Kidney (tissue), 14 donors: ENCODE results near the gene USP5. TPM values are rescaled to one million over a fixed set of nuclear protein-coding genes. Genes with fewer than 3 reads are reported as not detected.
"Not testable (repeated sequence)": the region's sequence is repeated elsewhere in the genome, so short reads cannot be mapped to it uniquely, and the experiment has no call there.

Experiments used
- DNase-seq, 5 donors: peaks; one replicate each; pipeline ENCODE4 v3.0.0-alpha.2; 2013 to 2020
- FAIRE-seq: peaks from 2 replicates; lab custom pipeline; 2012; peaks lifted over from hg19 to GRCh38; lab: Jason Lieb, UNC
- H3K27ac ChIP-seq, 2 donors: one replicate each; pipeline ENCODE4 v1.7.0; 2013; ENCODE audit warnings: low read depth in 2 of 2, low read length in 2 of 2, inconsistent platforms in 1 of 2
- H3K27me3 ChIP-seq: one replicate; pipeline ENCODE4 v1.7.1; 2013; ENCODE audit warnings: low read length, inconsistent platforms; ENCODE audit not compliant: control insufficient read depth, insufficient read depth
- H3K36me3 ChIP-seq, 3 donors: one replicate each; pipeline versions ENCODE4 v1.7.0 to v1.7.1; 2013; ENCODE audit warnings: low read length in 3 of 3, control low read depth in 1 of 3, inconsistent platforms in 1 of 3; ENCODE audit not compliant: insufficient read depth in 3 of 3, control insufficient read depth in 2 of 3
- H3K4me1 ChIP-seq, 3 donors: one replicate each; pipeline versions ENCODE4 v1.7.0 to v1.7.1; 2013; ENCODE audit warnings: low read length in 3 of 3, inconsistent platforms in 1 of 3, low read depth in 1 of 3; ENCODE audit not compliant: control insufficient read depth in 2 of 3, insufficient read depth in 2 of 3
- H3K4me3 ChIP-seq, 3 donors: one replicate each; pipeline versions ENCODE4 v1.7.0 to v1.8.1; 2013; ENCODE audit warnings: low read length in 3 of 3, control low read depth in 1 of 3, inconsistent platforms in 1 of 3
- H3K9ac ChIP-seq, 3 donors: one replicate each; pipeline versions ENCODE4 v1.7.0 to v1.7.1; 2013; ENCODE audit warnings: low read length in 3 of 3, control low read depth in 1 of 3, inconsistent platforms in 1 of 3
- H3K9me3 ChIP-seq, 3 donors: one replicate each; pipeline versions ENCODE4 v1.7.0 to v1.7.1; 2013; ENCODE audit warnings: low read length in 3 of 3, control low read depth in 1 of 3, inconsistent platforms in 1 of 3; ENCODE audit not compliant: control insufficient read depth in 2 of 3, insufficient read depth in 1 of 3
- CTCF ChIP-seq: IDR thresholded peaks from 3 replicates; pipeline ENCODE4 v1.5.1; 2012; ENCODE audit warnings: mild to moderate bottlenecking, moderate library complexity, borderline replicate concordance; ENCODE audit not compliant: insufficient read depth; ENCODE audit errors: extremely low read depth
- intact Hi-C: fragments of 100-400 bp; cut with DNase I; formaldehyde crosslinking; loops from one replicate; pipeline ENCODE4 v1.11.1; 2022
- polyA plus RNA-seq: library from polyadenylated mRNA; stranded (reverse); fragments of 350-450 nt; fragmentation: Illumina TruSeq; extraction: RNeasy Lipid Tissue Mini Kit (QIAGEN cat#74804); gene quantifications from one replicate; pipeline ENCODE4 v1.2.3, GENCODE V29; 2014; ENCODE audit warnings: low read depth, low replicate concordance; ENCODE audit not compliant: insufficient read depth
- total RNA-seq: library from RNA; stranded (reverse); fragmentation: NEBNext Ultra II Directional; extraction: Animal tissue kit (Norgen Biotek cat#: 25700); gene quantifications from one replicate; pipeline ENCODE4 v1.2.1, GENCODE V29; 2021
- donor health status: control.
- donor health status: control.
- donor health status: control.
- donor health status: control.
- donor health status: control.
- donor health status: DM: yes; HTN: yes; CAD: no.
- donor health status: Normal renal cell carcinoma (clear cell type).

The USP5 gene
- total and polyA plus RNA-seq, 2 donors from 2014 or later, result 52.3 to 75.5 TPM

GRCh38 chr12:6905414-6906040 is 53.6 kb downstream of the USP5 start:
- Histone ChIP-seq H3K4me3 (peak overlapping the region in 2 of 3 donors; percentile 89 to 96), H3K4me1 (peaks cover 0 to 11% (median 3%) of the 10 kb centered on the region in 3 donors), H3K36me3 (peaks cover 0 to 4% (median 0%) of the 10 kb centered on the region in 3 donors), H3K27ac (no peak overlapping the region), H3K27me3 (no peaks in the 10 kb centered on the region), H3K9ac (peak overlapping the region in 2 of 3 donors; percentile 92 to 94), H3K9me3 (no peaks in the 10 kb centered on the region)
- DNase-seq (peak in 1 of 5 donors; percentile 32), FAIRE-seq (no peak)
- intact Hi-C loops, result no loop called here
- TF ChIP-seq CTCF, result no peak

GRCh38 chr12:6908141-6908540 is 56.2 kb downstream of the USP5 start:
- H3K27ac ChIP-seq, FAIRE-seq, H3K27me3 ChIP-seq, H3K36me3 ChIP-seq, DNase-seq, H3K9ac ChIP-seq, H3K9me3 ChIP-seq, H3K4me3 ChIP-seq, intact Hi-C loops: not testable (repeated sequence)
- H3K4me1 ChIP-seq, result peaks cover 0 to 11% (median 3%) of the 10 kb centered on the region in 3 donors

GRCh38 chr12:6909421-6910145 is 57.6 kb downstream of the USP5 start:
- no peak overlapping the region for H3K9ac ChIP-seq
- FAIRE-seq (no peak), DNase-seq (no peak)
- no peaks in the 10 kb centered on the region for H3K27me3 ChIP-seq
- no peaks in the 10 kb centered on the region for H3K9me3 ChIP-seq
- no peak overlapping the region for H3K27ac ChIP-seq
- H3K4me3 ChIP-seq, result no peak overlapping the region
- intact Hi-C loops, result no loop called here
- H3K4me1 ChIP-seq, result peaks cover 0 to 10% (median 3%) of the 10 kb centered on the region in 3 donors
- H3K36me3 ChIP-seq, result peaks cover 0 to 4% (median 0%) of the 10 kb centered on the region in 3 donors
- no peak for TF ChIP-seq CTCF
